GM12872 (cell line): ENCODE results near the gene HOTAIR.

Source experiments
- CTCF ChIP-seq: IDR thresholded peaks from 3 replicates; pipeline ENCODE4 v1.5.1; 2011; ENCODE audit warnings: low read depth, mild to moderate bottlenecking, low read length, moderate library complexity; ENCODE audit not compliant: insufficient read depth

HOTAIR gene

GRCh38 chr12:53964315-53964713, 10.4 kb downstream of the HOTAIR start:
- no peak for TF ChIP-seq CTCF

- no peak for TF ChIP-seq CTCF
Observed at GRCh38 chr12:53963434-53964314, 11.1 kb downstream of the HOTAIR start.

- no peak for TF ChIP-seq CTCF
Observed at GRCh38 chr12:53963005-53963404, 11.7 kb downstream of the HOTAIR start.

GRCh38 chr12:53961025-53961761, 13.6 kb downstream of the HOTAIR start:
- TF ChIP-seq CTCF, result no peak

GRCh38 chr12:53960187-53961024, 14.3 kb downstream of the HOTAIR start:
- no peak for TF ChIP-seq CTCF

- no peak for TF ChIP-seq CTCF
Observed at GRCh38 chr12:53959314-53959713, 15.4 kb downstream of the HOTAIR start.

- TF ChIP-seq CTCF, result no peak
Observed at GRCh38 chr12:53958128-53958527, 16.6 kb downstream of the HOTAIR start.
